Natural killer cell treated with Interleukin-12 subunit alpha and Interleukin-12 subunit beta and Interleukin-15 and Interleukin-18, amount 100 ng/mL, for 72 hours (primary cell): ENCODE data around the gene TOGARAM2. TPM values are rescaled to one million over a fixed set of nuclear protein-coding genes. Genes with fewer than 3 reads are reported as not detected.

ENCODE experiments used
- ATAC-seq, 2 donors: fragments of 150-1000 bp; cut with Tn5 transposase in 1 of 2; sonication (Bioruptor Pico), chemical (Tn5 transposase) in 1 of 2; 2 replicates each; pipeline ENCODE4 v1.10.0; 2021
- DNase-seq: peaks from one replicate; pipeline ENCODE4 v3.0.0; 2022; ENCODE audit warnings: low spot score
- H3K27ac Mint-ChIP-seq, 2 donors: 1 replicate in 1 of 2; 2 replicates in 1 of 2; pipeline ENCODE4 v1.8.0; 2022; ENCODE audit warnings: mixed read lengths in 2 of 2, mild to moderate bottlenecking in 1 of 2, moderate library complexity in 1 of 2
- H3K27me3 Mint-ChIP-seq, 2 donors: 1 replicate in 1 of 2; 2 replicates in 1 of 2; pipeline ENCODE4 v1.8.0; 2022; ENCODE audit warnings: mixed read lengths in 2 of 2
- H3K36me3 Mint-ChIP-seq: one replicate; pipeline ENCODE4 v1.8.0; 2022; ENCODE audit warnings: mixed read lengths
- H3K4me1 Mint-ChIP-seq, 2 donors: 1 replicate in 1 of 2; 2 replicates in 1 of 2; pipeline ENCODE4 v1.8.0; 2022; ENCODE audit warnings: low read depth in 2 of 2, mixed read lengths in 2 of 2, mild to moderate bottlenecking in 1 of 2
- H3K4me3 Mint-ChIP-seq: one replicate; pipeline ENCODE4 v1.8.0; 2022; ENCODE audit warnings: mixed read lengths
- H3K9me3 Mint-ChIP-seq: 2 replicates; pipeline ENCODE4 v1.8.0; 2022; ENCODE audit warnings: mixed read lengths
- total RNA-seq, 2 donors: library from RNA; stranded (reverse); gene quantifications; one replicate each; pipeline ENCODE4 v1.2.3, GENCODE V29; 2022

TOGARAM2 gene
- total RNA-seq, 2 donors from 2014 or later: 6.8 to 7.7 TPM

GRCh38 chr2:29063646-29064345 lies 82.7 kb downstream of the TOGARAM2 start:
- Mint-ChIP-seq H3K9me3 (no peaks in the 10 kb centered on the region), H3K27ac (no peak overlapping the region), H3K4me3 (no peak overlapping the region), H3K27me3 (no peaks in the 10 kb centered on the region), H3K36me3 (no peaks in the 10 kb centered on the region), H3K4me1 (no peaks in the 10 kb centered on the region)
- DNase-seq (no peak), ATAC-seq (no peak)

GRCh38 chr2:29064346-29064715 lies 83.2 kb downstream of the TOGARAM2 start:
- H3K27ac Mint-ChIP-seq: no peak overlapping the region
- no peaks in the 10 kb centered on the region for H3K27me3 Mint-ChIP-seq
- no peaks in the 10 kb centered on the region for H3K36me3 Mint-ChIP-seq
- H3K9me3 Mint-ChIP-seq: no peaks in the 10 kb centered on the region
- DNase-seq (no peak), ATAC-seq (no peak)
- H3K4me1 Mint-ChIP-seq: no peaks in the 10 kb centered on the region
- H3K4me3 Mint-ChIP-seq: no peak overlapping the region

GRCh38 chr2:29064746-29065067 lies 83.6 kb downstream of the TOGARAM2 start:
- DNase-seq (no peak), ATAC-seq (no peak)
- Mint-ChIP-seq H3K4me1 (no peaks in the 10 kb centered on the region), H3K9me3 (no peaks in the 10 kb centered on the region), H3K4me3 (no peak overlapping the region), H3K27ac (no peak overlapping the region), H3K27me3 (no peaks in the 10 kb centered on the region), H3K36me3 (no peaks in the 10 kb centered on the region)

GRCh38 chr2:29065068-29065811 lies 84.1 kb downstream of the TOGARAM2 start:
- Mint-ChIP-seq H3K4me1 (no peaks in the 10 kb centered on the region), H3K27ac (no peak overlapping the region), H3K27me3 (no peaks in the 10 kb centered on the region), H3K4me3 (no peak overlapping the region), H3K9me3 (no peaks in the 10 kb centered on the region), H3K36me3 (no peaks in the 10 kb centered on the region)
- DNase-seq (no peak), ATAC-seq (no peak)

- no peak overlapping the region for H3K27ac Mint-ChIP-seq
- no peak for ATAC-seq
- H3K4me1 Mint-ChIP-seq: no peaks in the 10 kb centered on the region
- H3K4me3 Mint-ChIP-seq: no peak overlapping the region
- no peaks in the 10 kb centered on the region for H3K9me3 Mint-ChIP-seq
- H3K27me3 Mint-ChIP-seq: no peaks in the 10 kb centered on the region
- no peaks in the 10 kb centered on the region for H3K36me3 Mint-ChIP-seq
- no peak for DNase-seq
Observed at GRCh38 chr2:29066271-29066860, 85.3 kb downstream of the TOGARAM2 start.

GRCh38 chr2:29066997-29067605 lies 86.0 kb downstream of the TOGARAM2 start:
- H3K9me3 Mint-ChIP-seq: no peaks in the 10 kb centered on the region
- H3K36me3 Mint-ChIP-seq: no peaks in the 10 kb centered on the region
- no peak overlapping the region for H3K4me3 Mint-ChIP-seq
- ATAC-seq (no peak), DNase-seq (no peak)
- no peaks in the 10 kb centered on the region for H3K4me1 Mint-ChIP-seq
- no peak overlapping the region for H3K27ac Mint-ChIP-seq
- H3K27me3 Mint-ChIP-seq: no peaks in the 10 kb centered on the region

- DNase-seq (no peak), ATAC-seq (no peak)
- Mint-ChIP-seq H3K27me3 (no peaks in the 10 kb centered on the region), H3K27ac (no peak overlapping the region), H3K4me3 (no peak overlapping the region), H3K9me3 (no peaks in the 10 kb centered on the region), H3K4me1 (no peaks in the 10 kb centered on the region), H3K36me3 (no peaks in the 10 kb centered on the region)
Observed at GRCh38 chr2:29068513-29068912, 87.4 kb downstream of the TOGARAM2 start.

- no peaks in the 10 kb centered on the region for H3K36me3 Mint-ChIP-seq
- H3K4me3 Mint-ChIP-seq: no peak overlapping the region
- H3K9me3 Mint-ChIP-seq: no peaks in the 10 kb centered on the region
- H3K27ac Mint-ChIP-seq: no peak overlapping the region
- DNase-seq: no peak
- no peaks in the 10 kb centered on the region for H3K4me1 Mint-ChIP-seq
- no peaks in the 10 kb centered on the region for H3K27me3 Mint-ChIP-seq
- no peak for ATAC-seq
Observed at GRCh38 chr2:29070526-29070925, 89.4 kb downstream of the TOGARAM2 start.

- H3K4me3 Mint-ChIP-seq: no peak overlapping the region
- no peaks in the 10 kb centered on the region for H3K9me3 Mint-ChIP-seq
- no peaks in the 10 kb centered on the region for H3K36me3 Mint-ChIP-seq
- DNase-seq: no peak
- H3K27me3 Mint-ChIP-seq: no peaks in the 10 kb centered on the region
- peak in 1 of 2 donors; percentile 41 for ATAC-seq
- no peak overlapping the region for H3K27ac Mint-ChIP-seq
- H3K4me1 Mint-ChIP-seq: no peaks in the 10 kb centered on the region
Observed at GRCh38 chr2:29071032-29071975, 90.2 kb downstream of the TOGARAM2 start.

- Mint-ChIP-seq H3K4me3 (no peak overlapping the region), H3K27ac (no peak overlapping the region), H3K27me3 (no peaks in the 10 kb centered on the region), H3K9me3 (no peaks in the 10 kb centered on the region), H3K4me1 (no peaks in the 10 kb centered on the region), H3K36me3 (no peaks in the 10 kb centered on the region)
- ATAC-seq (no peak), DNase-seq (no peak)
Observed at GRCh38 chr2:29072251-29072650, 91.2 kb downstream of the TOGARAM2 start.

GRCh38 chr2:29072971-29073725 lies 92.0 kb downstream of the TOGARAM2 start:
- ATAC-seq (no peak), DNase-seq (no peak)
- H3K27ac Mint-ChIP-seq: no peak overlapping the region
- no peaks in the 10 kb centered on the region for H3K27me3 Mint-ChIP-seq
- H3K9me3 Mint-ChIP-seq: no peaks in the 10 kb centered on the region
- H3K4me3 Mint-ChIP-seq: no peak overlapping the region
- H3K4me1 Mint-ChIP-seq: no peaks in the 10 kb centered on the region
- no peaks in the 10 kb centered on the region for H3K36me3 Mint-ChIP-seq

GRCh38 chr2:29073933-29074332 lies 92.8 kb downstream of the TOGARAM2 start:
- Mint-ChIP-seq H3K4me3 (no peak overlapping the region), H3K27ac (no peak overlapping the region), H3K27me3 (no peaks in the 10 kb centered on the region), H3K36me3 (no peaks in the 10 kb centered on the region), H3K4me1 (no peaks in the 10 kb centered on the region), H3K9me3 (no peaks in the 10 kb centered on the region)
- ATAC-seq (no peak), DNase-seq (no peak)

GRCh38 chr2:29074411-29074810 lies 93.3 kb downstream of the TOGARAM2 start, which contains the start of gene PCARE:
Gene PCARE, minus strand, starts transcription at chr2:29074523. Its CDS starts 262 bp downstream, at chr2:29074261.
- no peaks in the 10 kb centered on the region for H3K4me1 Mint-ChIP-seq

More at GRCh38 chr2:29074411-29074810, 93.3 kb downstream of the TOGARAM2 start, which contains the start of gene PCARE:
- Mint-ChIP-seq H3K9me3 (no peaks in the 10 kb centered on the region), H3K27me3 (no peaks in the 10 kb centered on the region), H3K4me3 (no peak within 1 kb of the TSS), H3K27ac (no peak within 1 kb of the TSS), H3K36me3 (no peaks in the 10 kb centered on the region)
- DNase-seq (no peak), ATAC-seq (no peak)
